ENCODE data around the gene KIF26B. TPM values are rescaled to one million over a fixed set of nuclear protein-coding genes. Genes with fewer than 3 reads are reported as not detected.

The KIF26B gene
- total RNA-seq, 1 donor: 0.54 TPM

DNA sequence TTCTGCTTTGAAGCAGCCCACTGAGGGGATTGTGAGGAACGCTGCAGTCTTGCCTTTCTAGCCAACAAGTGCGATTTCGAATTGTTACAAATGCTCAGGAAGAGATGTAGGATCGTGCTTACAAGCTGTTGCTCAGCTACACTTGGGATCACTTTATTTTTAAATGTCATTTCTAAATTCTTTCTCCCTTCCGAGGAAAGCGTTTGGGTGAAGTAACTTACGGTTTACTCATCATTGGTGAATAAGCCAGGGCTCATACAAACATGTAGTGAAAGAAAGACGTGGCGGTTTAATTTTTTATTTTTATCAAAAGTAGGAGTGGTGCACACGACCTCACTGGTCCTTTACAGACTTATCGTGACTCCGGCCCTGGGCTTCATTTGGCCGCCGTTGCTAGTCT, 386.6 kb downstream of the KIF26B start:
- no peak for DNase-seq (ENCODE audit: low read depth in 2 of 3, low spot score in 2 of 3)

- no peak for DNase-seq (ENCODE audit: low read depth in 2 of 3, low spot score in 2 of 3)
Observed at GRCh38 chr1:245542365-245542764, 387.6 kb downstream of the KIF26B start.

DNA sequence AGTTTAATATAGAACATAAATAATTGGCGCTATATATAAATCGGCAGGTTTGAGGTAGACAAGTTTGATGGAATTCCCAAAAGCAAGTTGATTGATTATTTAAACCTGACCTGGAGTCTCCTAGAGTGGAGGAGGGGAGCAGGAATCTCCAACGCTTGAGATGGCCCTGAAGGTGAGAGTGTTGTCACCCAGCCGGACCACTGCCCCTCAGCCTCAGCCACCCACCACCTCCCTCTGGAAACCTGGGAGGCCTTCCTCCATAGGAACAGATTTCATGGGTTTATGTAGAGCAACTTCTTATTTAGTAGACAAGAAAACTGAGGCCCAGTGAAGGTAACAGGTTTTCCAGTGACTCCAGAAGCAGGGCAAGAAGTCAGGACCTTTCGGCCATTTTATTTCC, 389.5 kb downstream of the KIF26B start:
- DNase-seq (ENCODE audit: low read depth in 2 of 3, low spot score in 2 of 3): no peak

- DNase-seq (ENCODE audit: low read depth in 2 of 3, low spot score in 2 of 3): peak in 2 of 3 donors; percentile 9 to 32
Observed at GRCh38 chr1:245546875-245547274, 392.1 kb downstream of the KIF26B start.

DNA sequence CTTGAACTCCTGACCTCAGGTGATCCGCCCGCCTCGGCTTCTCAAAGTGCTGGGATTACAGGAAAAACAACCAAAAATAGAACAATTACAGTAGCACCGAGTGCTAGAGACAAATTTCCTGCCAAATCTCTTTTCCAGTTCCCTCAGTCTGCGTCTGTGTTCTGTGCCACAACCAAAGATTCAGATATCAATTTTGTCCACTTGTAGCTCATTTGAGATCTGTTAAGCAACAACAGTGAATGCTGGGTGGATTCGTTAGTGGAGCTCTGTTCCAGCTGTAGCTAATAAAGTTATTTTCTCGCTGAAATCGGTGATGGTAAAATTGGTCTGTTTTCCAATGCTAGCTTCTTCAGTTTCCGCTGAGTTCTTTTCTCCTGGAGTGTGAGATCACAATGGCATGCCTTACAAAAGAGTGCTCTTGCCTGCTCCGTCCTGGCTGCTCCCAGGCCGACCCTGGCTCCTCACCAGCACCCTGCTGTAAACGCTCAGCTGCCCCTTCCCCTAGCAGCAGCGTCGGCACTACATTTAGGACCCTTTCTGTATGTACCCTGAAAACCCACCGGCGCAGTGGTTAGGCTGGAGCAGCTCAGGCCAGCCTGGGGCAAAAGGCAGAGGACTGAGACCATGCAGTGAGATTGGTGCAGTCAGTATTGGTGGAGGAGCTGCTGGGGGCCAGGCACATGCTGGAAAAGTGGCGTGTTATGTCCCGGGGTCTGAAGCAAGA, 395.4 kb downstream of the KIF26B start:
- no peak for DNase-seq (ENCODE audit: low read depth in 2 of 3, low spot score in 2 of 3)

- no peak for DNase-seq (ENCODE audit: low read depth in 2 of 3, low spot score in 2 of 3)
Observed at GRCh38 chr1:245550720-245551043, 395.9 kb downstream of the KIF26B start.

GRCh38 chr1:245551536-245551935, 396.8 kb downstream of the KIF26B start:
- no peak for DNase-seq (ENCODE audit: low read depth in 2 of 3, low spot score in 2 of 3)

- DNase-seq (ENCODE audit: low read depth in 2 of 3, low spot score in 2 of 3): no peak
Observed at GRCh38 chr1:245552331-245552730, 397.5 kb downstream of the KIF26B start.

- no peak for DNase-seq (ENCODE audit: low read depth in 2 of 3, low spot score in 2 of 3)
Observed at GRCh38 chr1:245556057-245556456, 401.3 kb downstream of the KIF26B start.

DNA sequence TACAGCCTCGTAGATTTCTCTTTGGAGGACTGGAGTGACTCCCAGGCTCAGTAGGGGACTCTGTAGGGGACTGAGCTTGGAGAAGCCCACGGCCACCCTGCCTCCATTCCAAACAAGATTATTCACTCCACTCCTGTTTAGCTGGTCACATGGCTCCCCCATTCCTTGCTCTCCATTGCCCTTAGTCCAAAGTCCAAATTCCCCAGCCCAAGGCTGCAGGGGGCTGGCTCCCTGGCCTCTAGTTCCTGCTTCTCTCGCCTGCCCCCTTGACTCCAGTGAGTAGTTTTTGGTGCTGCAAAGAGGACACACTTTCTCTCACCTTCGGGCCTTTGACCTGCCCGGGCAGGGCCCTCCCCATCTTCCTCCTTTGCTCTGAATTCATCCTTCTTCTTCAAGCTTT, 403.3 kb downstream of the KIF26B start:
- DNase-seq (ENCODE audit: low read depth in 2 of 3, low spot score in 2 of 3): no peak

DNA sequence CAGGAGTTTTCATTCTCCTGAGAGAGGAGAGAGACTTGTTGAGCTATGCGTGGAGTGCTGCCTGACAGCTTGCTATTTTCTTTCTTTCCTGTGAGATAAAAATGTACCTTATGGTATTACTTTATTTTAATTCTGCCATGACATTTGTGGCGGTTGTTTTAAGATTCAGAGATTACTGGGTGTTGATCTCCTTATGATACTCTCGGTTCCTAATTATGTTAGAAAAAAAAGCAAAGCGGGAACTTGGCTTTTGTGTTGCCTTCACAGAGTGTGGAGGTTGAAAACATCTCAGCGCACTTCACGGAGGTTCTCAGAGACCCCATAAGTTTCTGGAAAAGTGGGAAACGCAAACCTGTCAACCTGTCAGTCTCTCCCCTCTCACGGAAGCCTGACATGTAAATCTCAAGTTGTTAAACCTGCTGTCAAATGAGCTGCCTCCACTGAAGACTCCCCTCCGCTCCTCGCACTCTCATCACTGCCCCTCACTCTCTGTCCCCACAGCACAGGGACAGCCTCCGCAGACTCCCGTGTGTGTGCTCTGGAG, 405.6 kb downstream of the KIF26B start:
- DNase-seq (ENCODE audit: low read depth in 2 of 3, low spot score in 2 of 3): no peak

DNA sequence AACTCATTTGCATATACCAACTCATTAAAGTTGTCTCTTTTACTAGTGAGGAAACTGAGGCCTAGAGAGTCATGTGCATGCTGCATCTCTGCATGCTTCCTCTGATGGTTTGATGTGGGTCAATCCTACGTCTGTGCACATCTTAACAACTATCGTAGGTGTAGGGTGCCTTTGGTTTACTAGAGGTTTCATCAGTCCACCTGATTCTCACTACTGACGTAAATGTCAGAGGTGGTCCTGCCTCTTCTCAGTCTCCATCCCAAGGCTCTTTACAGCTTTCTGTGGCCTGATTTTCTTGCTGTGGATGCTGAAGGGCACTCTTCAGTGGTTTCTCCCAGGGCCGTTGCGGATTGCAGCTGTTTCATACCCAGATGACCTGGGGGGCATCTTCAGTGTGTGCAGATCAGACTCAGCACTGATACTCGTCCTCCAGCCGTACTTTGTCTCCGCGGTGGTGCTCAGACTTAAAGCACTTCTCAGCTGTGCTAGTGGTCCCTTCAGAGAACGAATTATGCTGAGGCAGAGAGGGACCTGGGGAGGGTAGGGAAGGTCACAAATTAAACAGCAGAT, 407.0 kb downstream of the KIF26B start:
- DNase-seq (ENCODE audit: low read depth in 2 of 3, low spot score in 2 of 3): no peak

DNA sequence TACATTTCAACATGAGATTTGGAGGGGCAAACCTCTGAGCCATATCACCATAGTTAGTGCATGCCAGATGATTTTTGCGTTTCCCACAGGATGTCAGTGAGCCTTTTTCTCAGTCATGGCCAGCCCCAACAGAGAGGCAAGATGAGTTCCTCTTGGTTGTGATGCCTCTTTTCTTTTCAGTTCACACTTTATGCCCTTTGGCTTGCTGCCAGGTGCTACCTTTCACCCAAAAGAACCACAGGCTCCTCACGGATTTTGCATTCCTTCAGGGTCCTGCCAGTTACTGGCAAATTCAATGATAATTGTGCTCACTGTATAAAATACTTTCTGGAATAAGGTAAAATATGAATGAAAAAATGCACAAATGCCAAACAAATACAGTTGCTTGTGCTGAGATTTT, 411.3 kb downstream of the KIF26B start:
- DNase-seq (ENCODE audit: low read depth in 2 of 3, low spot score in 2 of 3): no peak

GRCh38 chr1:245566952-245567351, 412.2 kb downstream of the KIF26B start:
- no peak for DNase-seq (ENCODE audit: low read depth in 2 of 3, low spot score in 2 of 3)

GRCh38 chr1:245571815-245572294, 417.1 kb downstream of the KIF26B start:
- no peak for DNase-seq (ENCODE audit: low read depth in 2 of 3, low spot score in 2 of 3)

GRCh38 chr1:245572709-245573108, 417.9 kb downstream of the KIF26B start:
- no peak for DNase-seq (ENCODE audit: low read depth in 2 of 3, low spot score in 2 of 3)

- DNase-seq (ENCODE audit: low read depth in 2 of 3, low spot score in 2 of 3): no peak
Observed at GRCh38 chr1:245575710-245576109, 420.9 kb downstream of the KIF26B start.

DNA sequence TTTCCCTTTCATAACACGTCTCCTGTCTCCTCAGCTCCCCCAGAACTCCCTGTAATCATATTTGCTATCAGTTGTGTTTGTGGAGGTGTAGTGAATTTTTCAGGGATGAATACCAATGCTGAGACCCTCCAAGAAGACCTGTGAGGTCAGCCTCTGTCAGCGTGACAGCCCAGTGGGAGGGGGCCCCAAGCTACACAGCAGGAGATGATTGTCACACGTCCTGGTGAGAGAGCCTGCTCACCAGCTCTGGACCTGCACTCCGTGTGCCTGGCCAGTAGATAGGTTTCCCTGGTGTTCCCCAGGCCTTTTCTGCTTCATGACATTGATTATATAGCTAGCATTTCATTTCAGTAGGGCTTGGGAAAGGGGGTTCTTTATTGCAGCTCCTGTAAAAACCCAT, 421.5 kb downstream of the KIF26B start:
- DNase-seq (ENCODE audit: low read depth in 2 of 3, low spot score in 2 of 3): no peak

- DNase-seq (ENCODE audit: low read depth in 2 of 3, low spot score in 2 of 3): no peak
Observed at GRCh38 chr1:245577191-245578157, 422.7 kb downstream of the KIF26B start.

GRCh38 chr1:245578308-245578707, 423.5 kb downstream of the KIF26B start:
- DNase-seq (ENCODE audit: low read depth in 2 of 3, low spot score in 2 of 3): no peak

DNA sequence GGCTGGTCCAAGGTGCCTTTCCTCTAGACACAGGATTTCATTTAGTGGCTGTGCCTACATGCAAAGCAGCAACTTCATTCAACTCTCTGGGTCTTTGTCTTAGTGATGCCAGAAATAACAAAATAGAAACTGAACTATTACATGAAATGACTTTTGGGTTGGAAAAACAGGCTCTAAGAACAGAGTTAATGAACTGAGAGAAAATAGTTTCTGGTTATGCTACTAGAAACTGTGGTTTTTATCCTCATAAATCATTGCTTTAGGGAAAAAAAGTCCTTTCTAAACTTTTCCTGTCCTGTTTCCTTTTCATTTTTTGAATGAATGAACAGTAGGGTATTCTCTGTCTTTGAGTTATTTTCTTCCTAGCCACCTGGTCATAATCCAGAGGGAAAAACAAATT, 424.0 kb downstream of the KIF26B start:
- DNase-seq (ENCODE audit: low read depth in 2 of 3, low spot score in 2 of 3): no peak

All from hematopoietic multipotent progenitor cell (in vitro differentiated cells).